OCI-LY1 (cell line): ENCODE results near the gene TEX9.
"Not testable (repeated sequence)": the region's sequence is repeated elsewhere in the genome, so short reads cannot be mapped to it uniquely, and the experiment has no call there.

Experiments
- EZH2 ChIP-seq: fragments of 200-600 bp; sonication (generic), shearing (Covaris generic); IDR thresholded peaks from 2 replicates; pipeline ENCODE4 v1.8.0; 2017; ENCODE audit warnings: borderline replicate concordance, mixed run types, mild to moderate bottlenecking, antibody characterized with exemption, low read length, moderate library complexity, mixed read lengths
- TF ChIP-seq, protein P1 (sequence below): fragments of 200-600 bp; sonication (generic), shearing (Covaris generic); IDR thresholded peaks from 2 replicates; pipeline ENCODE4 v1.5.1; 2017; ENCODE audit warnings: mild to moderate bottlenecking, antibody characterized with exemption, low read length, moderate library complexity, mixed read lengths

DNA sequence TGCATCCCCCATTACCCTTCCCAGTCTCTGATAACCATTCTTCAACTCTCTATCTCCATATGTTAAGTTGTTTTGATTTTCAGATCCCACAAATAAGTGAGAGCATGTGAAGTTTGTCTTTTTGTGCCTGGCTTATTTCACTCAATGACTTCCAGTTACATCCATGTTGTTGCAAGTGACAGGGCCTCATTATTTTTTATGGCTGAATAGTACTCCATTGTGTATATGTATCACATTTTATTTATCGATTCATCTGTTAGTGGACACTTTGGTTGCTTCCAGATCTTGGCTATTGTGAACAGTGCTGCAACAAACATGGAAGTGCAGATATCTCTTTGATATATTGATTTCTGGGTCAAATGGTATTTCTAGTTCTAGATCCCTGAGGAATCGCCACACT is 9.5 kb downstream of the TEX9 start:
- TF ChIP-seq, protein P1, sequence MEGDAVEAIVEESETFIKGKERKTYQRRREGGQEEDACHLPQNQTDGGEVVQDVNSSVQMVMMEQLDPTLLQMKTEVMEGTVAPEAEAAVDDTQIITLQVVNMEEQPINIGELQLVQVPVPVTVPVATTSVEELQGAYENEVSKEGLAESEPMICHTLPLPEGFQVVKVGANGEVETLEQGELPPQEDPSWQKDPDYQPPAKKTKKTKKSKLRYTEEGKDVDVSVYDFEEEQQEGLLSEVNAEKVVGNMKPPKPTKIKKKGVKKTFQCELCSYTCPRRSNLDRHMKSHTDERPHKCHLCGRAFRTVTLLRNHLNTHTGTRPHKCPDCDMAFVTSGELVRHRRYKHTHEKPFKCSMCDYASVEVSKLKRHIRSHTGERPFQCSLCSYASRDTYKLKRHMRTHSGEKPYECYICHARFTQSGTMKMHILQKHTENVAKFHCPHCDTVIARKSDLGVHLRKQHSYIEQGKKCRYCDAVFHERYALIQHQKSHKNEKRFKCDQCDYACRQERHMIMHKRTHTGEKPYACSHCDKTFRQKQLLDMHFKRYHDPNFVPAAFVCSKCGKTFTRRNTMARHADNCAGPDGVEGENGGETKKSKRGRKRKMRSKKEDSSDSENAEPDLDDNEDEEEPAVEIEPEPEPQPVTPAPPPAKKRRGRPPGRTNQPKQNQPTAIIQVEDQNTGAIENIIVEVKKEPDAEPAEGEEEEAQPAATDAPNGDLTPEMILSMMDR, result not testable (repeated sequence)
- not testable (repeated sequence) for TF ChIP-seq EZH2
